MM.1S (cell line): ENCODE data around the gene TRPM2.
A peak's percentile ranks its signal among the peaks of the same experiment; 100 is the strongest.
"Not testable (repeated sequence)": the region's sequence is repeated elsewhere in the genome, so short reads cannot be mapped to it uniquely, and the experiment has no call there.

Experiments
- DNase-seq: peaks from one replicate; pipeline ENCODE4 v3.0.0-alpha.2; 2015
- H2AFZ ChIP-seq: fragments of 300-600 bp; sonication (generic); 2 replicates; pipeline ENCODE4 v1.6.0; 2016; ENCODE audit warnings: antibody characterized with exemption, low read length
- H3F3A ChIP-seq: fragments of 300-600 bp; sonication (generic); 2 replicates; pipeline ENCODE4 v1.6.1; 2016; ENCODE audit warnings: mild to moderate bottlenecking, antibody characterized with exemption, low read length, moderate library complexity, mixed read lengths; ENCODE audit not compliant: insufficient read depth
- H3K27ac ChIP-seq: fragments of 300-600 bp; sonication (generic); 2 replicates; pipeline ENCODE4 v1.5.1; 2016; ENCODE audit warnings: mild to moderate bottlenecking, low read length
- H3K27me3 ChIP-seq: fragments of 300-600 bp; sonication (generic); replicated peaks from 2 replicates; pipeline ENCODE4 v1.6.0; 2016; ENCODE audit warnings: low read length; ENCODE audit not compliant: insufficient read depth
- H3K36me3 ChIP-seq: fragments of 300-600 bp; sonication (generic); replicated peaks from 2 replicates; pipeline ENCODE4 v1.6.1; 2016; ENCODE audit warnings: mild to moderate bottlenecking, low read length, mixed read lengths; ENCODE audit not compliant: insufficient read depth
- H3K4me1 ChIP-seq: fragments of 300-600 bp; sonication (generic); 2 replicates; pipeline ENCODE4 v1.6.1; 2016; ENCODE audit warnings: low read length, mixed read lengths
- H3K4me2 ChIP-seq: fragments of 300-600 bp; sonication (generic); 2 replicates; pipeline ENCODE4 v1.6.0; 2016; ENCODE audit warnings: low read depth, low read length
- H3K4me3 ChIP-seq: fragments of 300-600 bp; sonication (generic); 2 replicates; pipeline ENCODE4 v1.5.1; 2016; ENCODE audit warnings: low read length, mixed read lengths
- H3K79me2 ChIP-seq: fragments of 300-600 bp; sonication (generic); 2 replicates; pipeline ENCODE4 v1.6.1; 2016; ENCODE audit warnings: mixed run types, low read length, mixed read lengths
- H3K9ac ChIP-seq: fragments of 300-600 bp; sonication (generic); 2 replicates; pipeline ENCODE4 v1.6.1; 2016; ENCODE audit warnings: low read length, mixed read lengths
- H3K9me2 ChIP-seq: fragments of 300-600 bp; sonication (generic); replicated peaks from 2 replicates; pipeline ENCODE4 v1.6.1; 2016; ENCODE audit warnings: mild to moderate bottlenecking, low read length, mixed read lengths; ENCODE audit not compliant: insufficient read depth
- H3K9me3 ChIP-seq: fragments of 300-600 bp; sonication (generic); replicated peaks from 2 replicates; pipeline ENCODE4 v1.6.1; 2016; ENCODE audit warnings: mild to moderate bottlenecking, low read length, mixed read lengths; ENCODE audit not compliant: insufficient read depth
- H4K20me1 ChIP-seq: fragments of 300-600 bp; sonication (generic); 2 replicates; pipeline ENCODE4 v1.6.1; 2016; ENCODE audit warnings: mild to moderate bottlenecking, low read length, moderate library complexity, mixed read lengths; ENCODE audit not compliant: insufficient read depth
- EZH2 ChIP-seq: fragments of 300-600 bp; sonication (generic); optimal IDR thresholded peaks from 2 replicates; pipeline ENCODE3; 2017; ENCODE audit warnings: low read depth, mild to moderate bottlenecking, antibody characterized with exemption, low read length, mixed read lengths
- EZH2phosphoT487 ChIP-seq: fragments of 300-600 bp; sonication (generic); IDR thresholded peaks from 2 replicates; pipeline ENCODE4 v1.6.1; 2018; ENCODE audit warnings: antibody characterized with exemption, low read length
- TF ChIP-seq, protein P1 (sequence below): fragments of 300-600 bp; sonication (generic); IDR thresholded peaks from 2 replicates; pipeline ENCODE4 v1.5.1; 2016; ENCODE audit warnings: antibody characterized with exemption, low read length, mixed read lengths

The TRPM2 gene

DNA sequence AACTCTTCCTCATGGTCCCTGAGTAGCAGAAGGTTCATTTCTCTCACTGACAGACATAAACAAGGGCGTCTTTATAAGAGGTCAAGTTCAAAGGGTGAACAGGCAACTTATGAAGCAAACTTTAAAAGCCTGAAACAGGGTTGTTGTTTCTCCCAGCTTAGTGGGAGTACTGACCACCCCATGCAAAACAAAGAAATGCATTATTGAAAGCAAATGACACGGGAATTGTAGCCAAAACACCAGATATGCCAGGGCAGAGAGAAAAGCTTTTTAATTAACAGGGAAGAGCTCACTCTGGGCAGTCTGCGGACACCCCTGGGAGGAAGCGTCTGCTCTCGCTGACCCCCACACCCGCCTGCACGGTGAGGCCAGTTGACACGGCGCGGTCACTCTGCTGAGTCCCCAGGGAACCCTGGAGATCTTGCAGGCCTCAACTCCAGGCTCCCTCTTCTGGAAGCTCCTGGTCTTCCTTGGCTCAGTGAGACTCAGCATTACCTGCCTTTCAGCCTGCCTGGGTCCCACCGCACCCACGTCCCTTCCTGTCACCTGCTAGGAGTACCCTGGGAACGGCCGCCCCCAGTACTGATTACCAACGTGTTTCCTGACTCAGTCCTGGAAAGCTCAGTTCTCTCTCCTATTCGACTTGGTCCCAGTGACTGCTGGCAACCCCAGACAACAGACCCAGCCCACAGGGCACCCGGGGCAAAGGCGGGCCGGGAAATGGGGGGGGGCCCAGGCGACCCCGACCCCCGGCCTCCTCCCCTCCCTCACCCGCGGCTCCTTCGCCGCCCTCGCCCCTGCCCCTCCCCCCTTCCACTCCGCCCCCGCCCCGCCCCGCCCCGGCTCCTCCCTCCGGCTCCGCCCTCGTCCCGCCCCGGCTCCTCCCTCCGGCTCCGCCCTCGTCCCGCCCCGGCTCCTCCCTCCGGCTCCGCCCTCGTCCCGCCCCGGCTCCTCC lies 15.2 kb upstream of the TRPM2 start:
- H3K9me2 ChIP-seq = no peaks in the 10 kb centered on the region
- H2AFZ ChIP-seq = no peak overlapping the region; the same call in 1 of the 2 replicates
- H3K4me2 ChIP-seq = peak overlapping the region; percentile 65
- peaks cover 21% of the 10 kb centered on the region for H3F3A ChIP-seq
- H3K9ac ChIP-seq = no peak overlapping the region
- H3K36me3 ChIP-seq = no peaks in the 10 kb centered on the region
- H3K27ac ChIP-seq = no peak overlapping the region
- peak overlapping the region; percentile 50 for H3K4me3 ChIP-seq
- H3K9me3 ChIP-seq = no peaks in the 10 kb centered on the region
- peak; percentile 33 for DNase-seq
- H4K20me1 ChIP-seq = no peaks in the 10 kb centered on the region
- H3K27me3 ChIP-seq = peaks cover 23% of the 10 kb centered on the region
- no peaks in the 10 kb centered on the region for H3K79me2 ChIP-seq
- peaks cover 9% of the 10 kb centered on the region for H3K4me1 ChIP-seq
- no peak for TF ChIP-seq EZH2phosphoT487
- TF ChIP-seq, protein P1, sequence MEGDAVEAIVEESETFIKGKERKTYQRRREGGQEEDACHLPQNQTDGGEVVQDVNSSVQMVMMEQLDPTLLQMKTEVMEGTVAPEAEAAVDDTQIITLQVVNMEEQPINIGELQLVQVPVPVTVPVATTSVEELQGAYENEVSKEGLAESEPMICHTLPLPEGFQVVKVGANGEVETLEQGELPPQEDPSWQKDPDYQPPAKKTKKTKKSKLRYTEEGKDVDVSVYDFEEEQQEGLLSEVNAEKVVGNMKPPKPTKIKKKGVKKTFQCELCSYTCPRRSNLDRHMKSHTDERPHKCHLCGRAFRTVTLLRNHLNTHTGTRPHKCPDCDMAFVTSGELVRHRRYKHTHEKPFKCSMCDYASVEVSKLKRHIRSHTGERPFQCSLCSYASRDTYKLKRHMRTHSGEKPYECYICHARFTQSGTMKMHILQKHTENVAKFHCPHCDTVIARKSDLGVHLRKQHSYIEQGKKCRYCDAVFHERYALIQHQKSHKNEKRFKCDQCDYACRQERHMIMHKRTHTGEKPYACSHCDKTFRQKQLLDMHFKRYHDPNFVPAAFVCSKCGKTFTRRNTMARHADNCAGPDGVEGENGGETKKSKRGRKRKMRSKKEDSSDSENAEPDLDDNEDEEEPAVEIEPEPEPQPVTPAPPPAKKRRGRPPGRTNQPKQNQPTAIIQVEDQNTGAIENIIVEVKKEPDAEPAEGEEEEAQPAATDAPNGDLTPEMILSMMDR = peak; percentile 16; the same call in 1 of the 2 replicates
- TF ChIP-seq EZH2 = no peak

DNA sequence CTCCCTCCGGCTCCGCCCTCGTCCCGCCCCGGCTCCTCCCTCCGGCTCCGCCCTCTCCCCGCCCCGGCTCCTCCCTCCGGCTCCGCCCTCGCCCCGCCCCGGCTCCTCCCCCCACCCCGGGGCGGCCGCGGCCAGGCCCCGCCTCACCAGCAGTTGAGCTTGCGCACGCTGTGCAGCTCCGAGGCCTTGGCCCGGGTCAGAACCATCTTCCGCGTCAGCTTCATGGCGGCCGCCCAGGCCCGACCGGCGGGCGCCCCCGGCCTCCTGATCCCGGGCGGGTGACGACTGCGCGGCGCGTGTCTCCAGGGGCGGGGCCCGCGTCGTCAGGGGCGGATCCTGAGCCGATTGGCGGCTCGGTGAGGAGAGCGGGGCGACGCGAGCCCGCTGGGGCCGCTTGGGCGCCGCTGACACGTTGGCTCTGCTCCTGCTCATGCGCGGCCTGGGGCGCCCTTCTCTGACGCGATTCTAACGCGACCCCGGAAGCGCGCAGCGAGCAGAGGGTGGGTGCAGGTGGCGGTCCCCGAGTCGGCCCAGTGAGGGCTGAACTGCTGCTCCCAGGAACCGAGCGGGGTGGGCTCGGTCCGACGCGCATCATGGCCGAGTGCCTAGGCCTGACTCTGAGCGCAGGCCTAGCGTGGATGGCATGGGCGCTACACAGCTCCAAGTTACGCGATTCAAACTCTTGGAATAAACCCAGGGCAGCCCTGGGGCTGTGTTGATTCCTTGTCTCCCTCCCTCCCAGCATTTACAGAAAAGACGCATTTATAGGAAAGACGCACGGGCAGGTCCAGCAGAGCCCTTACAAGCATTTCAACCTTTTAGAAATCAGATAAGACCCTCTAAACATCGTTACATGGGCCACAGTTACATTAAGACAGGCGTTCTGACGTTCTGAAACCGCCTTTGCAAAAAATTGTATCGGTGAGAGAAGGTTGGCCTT lies 14.2 kb upstream of the TRPM2 start, which contains the start of gene CFAP410:
Gene CFAP410, minus strand, starts transcription at position 420 of the 940 bp plus-strand sequence. Its CDS starts 196 bp downstream, at position 224.
- H3K9ac ChIP-seq = peak within 1 kb of the TSS; percentile 89
- H3K27me3 ChIP-seq = peaks cover 33% of the 10 kb centered on the region
- peak; percentile 99 for DNase-seq
- no peaks in the 10 kb centered on the region for H3K9me2 ChIP-seq
- no peaks in the 10 kb centered on the region for H3K36me3 ChIP-seq
- peak within 1 kb of the TSS; percentile 92 for H3K4me3 ChIP-seq
- no peaks in the 10 kb centered on the region for H4K20me1 ChIP-seq
- peak within 1 kb of the TSS; percentile 67 for H2AFZ ChIP-seq
- H3K27ac ChIP-seq = peak within 1 kb of the TSS; percentile 94
- H3K4me2 ChIP-seq = peak within 1 kb of the TSS; percentile 83
- H3K79me2 ChIP-seq = no peaks in the 10 kb centered on the region
- no peak for TF ChIP-seq EZH2
- no peak for TF ChIP-seq EZH2phosphoT487
- TF ChIP-seq, protein P1 = no peak
- no peaks in the 10 kb centered on the region for H3K9me3 ChIP-seq
- H3K4me1 ChIP-seq = peaks cover 9% of the 10 kb centered on the region
- H3F3A ChIP-seq = peaks cover 21% of the 10 kb centered on the region

DNA sequence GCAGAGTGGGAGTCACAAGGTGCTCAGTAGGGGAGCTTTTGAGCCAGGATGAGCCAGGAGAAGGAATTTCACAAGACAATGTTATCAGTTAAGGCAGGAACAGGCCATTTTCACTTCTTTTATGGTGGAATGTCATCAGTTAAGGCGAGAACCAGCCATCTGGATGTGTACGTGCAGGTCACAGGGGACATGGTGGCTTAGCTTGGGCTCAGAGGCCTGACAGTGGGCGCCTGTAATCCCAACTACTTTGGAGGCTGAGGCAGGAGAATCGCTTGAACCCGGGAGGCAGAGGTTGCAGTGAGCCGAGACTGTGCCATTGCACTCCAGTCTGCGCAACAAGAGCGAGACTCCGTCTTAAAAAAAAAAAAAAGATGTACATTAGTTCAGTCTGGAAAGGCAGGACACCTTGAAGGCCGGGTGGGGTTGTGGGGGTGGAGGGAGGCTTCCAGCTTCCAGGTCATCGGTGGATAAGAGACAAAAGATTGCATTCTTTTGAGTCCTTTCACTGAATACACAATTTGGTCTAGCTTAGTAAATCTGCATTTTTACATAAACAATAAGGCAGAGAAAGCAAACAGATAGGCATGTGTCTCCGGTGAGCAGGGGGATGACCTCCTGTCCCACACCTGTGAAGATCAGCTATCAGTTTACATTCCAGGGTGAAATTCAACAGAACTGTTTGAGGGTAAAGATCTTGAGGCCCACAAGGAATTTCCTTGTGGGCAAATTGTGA lies 11.5 kb upstream of the TRPM2 start:
- not testable (repeated sequence) for H3K4me3 ChIP-seq, H3K27ac ChIP-seq, H3K9me3 ChIP-seq, H3K9me2 ChIP-seq, H3K79me2 ChIP-seq, H3K36me3 ChIP-seq, DNase-seq, H2AFZ ChIP-seq, H3K4me2 ChIP-seq, H3K9ac ChIP-seq, H3K4me1 ChIP-seq, H4K20me1 ChIP-seq
- Histone ChIP-seq H3F3A (peaks cover 21% of the 10 kb centered on the region), H3K27me3 (peaks cover 59% of the 10 kb centered on the region)

DNA sequence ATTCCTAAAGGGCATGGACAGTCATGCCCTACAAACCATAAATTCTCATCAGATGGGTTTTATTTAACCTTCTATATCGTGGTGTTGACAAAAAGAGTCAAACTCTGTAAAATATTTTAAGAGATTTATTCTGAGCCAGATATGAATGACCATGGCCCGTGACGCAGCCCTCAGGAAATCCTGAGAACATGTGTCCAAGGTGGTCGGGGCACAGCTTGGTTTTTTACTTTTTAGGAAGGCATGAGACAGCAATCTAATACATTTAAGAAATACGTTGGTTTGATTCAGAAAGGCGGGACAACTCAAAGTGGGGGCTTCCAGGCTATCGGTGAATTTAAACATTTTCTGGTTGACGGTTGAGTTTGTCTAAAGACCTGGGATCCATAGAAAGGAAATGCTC lies 10.4 kb upstream of the TRPM2 start:
- H2AFZ ChIP-seq, H3K4me2 ChIP-seq, H3K9ac ChIP-seq, H3K4me1 ChIP-seq, H3K9me2 ChIP-seq, DNase-seq, H3K4me3 ChIP-seq, H3K36me3 ChIP-seq, H3K79me2 ChIP-seq, H3K9me3 ChIP-seq, H3K27ac ChIP-seq, H4K20me1 ChIP-seq: not testable (repeated sequence)
- peaks cover 14% of the 10 kb centered on the region for H3F3A ChIP-seq
- peaks cover 70% of the 10 kb centered on the region for H3K27me3 ChIP-seq
